GM18526 (cell line): ENCODE measurements around the gene COP1.

Source experiments
- POLR2A ChIP-seq: IDR thresholded peaks from 3 replicates; pipeline ENCODE4 v1.6.1; 2011; ENCODE audit not compliant: insufficient read length; ENCODE audit errors: extremely low read depth

COP1 gene

GRCh38 chr1:175904808-175905207 is 302.3 kb downstream of the COP1 start:
- TF ChIP-seq POLR2A: no peak

- no peak for TF ChIP-seq POLR2A
These were observed 304.8 kb downstream of the COP1 start for GRCh38 chr1:175902281-175902680.

- TF ChIP-seq POLR2A: no peak
These were observed 305.8 kb downstream of the COP1 start for GRCh38 chr1:175901076-175901836.

DNA sequence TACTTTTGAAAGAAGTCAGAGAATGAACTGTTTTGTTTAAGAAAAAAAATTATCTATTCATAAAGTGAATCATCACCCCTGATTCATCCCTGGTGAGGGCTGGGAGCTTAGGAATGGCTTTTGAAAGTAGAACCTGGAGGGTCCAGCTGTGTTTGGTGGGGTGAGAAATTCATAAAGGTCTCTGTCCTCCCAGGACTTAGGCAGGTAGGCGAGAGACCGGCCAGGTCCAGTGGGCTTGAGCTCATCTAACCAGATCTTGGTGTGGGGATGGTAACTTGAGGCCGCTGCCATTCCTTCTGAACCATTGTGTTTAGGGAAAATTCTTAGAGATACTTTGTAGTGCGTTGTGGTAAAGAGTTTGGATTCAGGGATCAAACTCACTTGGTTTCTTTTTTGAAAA is 306.9 kb downstream of the COP1 start:
- no peak for TF ChIP-seq POLR2A

GRCh38 chr1:175895966-175896365 is 311.1 kb downstream of the COP1 start:
- no peak for TF ChIP-seq POLR2A
